Measurements from ENCODE around the gene PXDN.
"Not testable (repeated sequence)": the region's sequence is repeated elsewhere in the genome, so short reads cannot be mapped to it uniquely, and the experiment has no call there.

Gene PXDN

GRCh38 chr2:1739322-1739957 is 4.9 kb downstream of the PXDN start:
- WGBS (ENCODE audit: insufficient coverage): 95% methylated on average over 7 of the region's 9 CpGs
- Histone ChIP-seq H3K36me3 (ENCODE audit: control insufficient read depth in 4 of 4, insufficient read depth in 4 of 4, low read length in 3 of 4) (no peaks in the 10 kb centered on the region), H3K4me1 (ENCODE audit: control extremely low read depth in 1 of 4, control insufficient read depth in 4 of 4, insufficient read depth in 4 of 4, low read length in 3 of 4) (peaks cover 0 to 12% (median 10%) of the 10 kb centered on the region in 4 experiments), H3K9me3 (ENCODE audit: control extremely low read depth in 1 of 5, control insufficient read depth in 4 of 5, insufficient read depth in 2 of 5, low read depth in 1 of 5, low read length in 4 of 5) (peaks cover 0 to 14% (median 3%) of the 10 kb centered on the region in 5 experiments), H3K4me3 (ENCODE audit: control insufficient read depth in 1 of 7, extremely low read depth in 1 of 7, insufficient read depth in 4 of 7, low read depth in 2 of 7, low read length in 6 of 7) (no peak overlapping the region), H3K27ac (ENCODE audit: insufficient read depth in 1 of 2, low read depth in 1 of 2, low read length in 2 of 2, poor library complexity in 1 of 2, severe bottlenecking in 2 of 2) (no peak overlapping the region), H3K27me3 (replicated peaks in 2 of 5; ENCODE audit: control insufficient read depth in 4 of 5, insufficient read depth in 5 of 5, low read length in 4 of 5) (peaks cover 0 to 20% (median 2%) of the 10 kb centered on the region in 5 experiments)
- ChIA-PET CTCF (interaction anchor here (1.6 to 1.9 kb wide), 3 partner anchors 9 to 30 kb away, joined by 3 to 7 read pairs (median 6); no protein-coding TSS in a partner anchor), POLR2A (no interaction called here)
- DNase-seq: no peak

- Histone ChIP-seq H3K36me3 (ENCODE audit: control insufficient read depth in 4 of 4, insufficient read depth in 4 of 4, low read length in 3 of 4) (no peaks in the 10 kb centered on the region), H3K4me1 (ENCODE audit: control extremely low read depth in 1 of 4, control insufficient read depth in 4 of 4, insufficient read depth in 4 of 4, low read length in 3 of 4) (peaks cover 0 to 9% (median 9%) of the 10 kb centered on the region in 4 experiments), H3K27ac (ENCODE audit: insufficient read depth in 1 of 2, low read depth in 1 of 2, low read length in 2 of 2, poor library complexity in 1 of 2, severe bottlenecking in 2 of 2) (no peak overlapping the region), H3K4me3 (ENCODE audit: control insufficient read depth in 1 of 7, extremely low read depth in 1 of 7, insufficient read depth in 4 of 7, low read depth in 2 of 7, low read length in 6 of 7) (no peak overlapping the region), H3K9me3 (ENCODE audit: control extremely low read depth in 1 of 5, control insufficient read depth in 4 of 5, insufficient read depth in 2 of 5, low read depth in 1 of 5, low read length in 4 of 5) (peaks cover 0 to 14% (median 3%) of the 10 kb centered on the region in 5 experiments), H3K27me3 (replicated peaks in 2 of 5; ENCODE audit: control insufficient read depth in 4 of 5, insufficient read depth in 5 of 5, low read length in 4 of 5) (peaks cover 0 to 16% (median 2%) of the 10 kb centered on the region in 5 experiments)
- ChIA-PET CTCF (interaction anchor here (1.2 to 1.9 kb wide), 4 partner anchors 9 to 31 kb away, joined by 3 to 7 read pairs (median 4); no protein-coding TSS in a partner anchor), POLR2A (no interaction called here)
- 95% methylated on average over 17 of the region's 19 CpGs for WGBS (ENCODE audit: insufficient coverage)
- DNase-seq: no peak
Observed at GRCh38 chr2:1738646-1739302, 5.5 kb downstream of the PXDN start.

- no peak for DNase-seq
- ChIA-PET POLR2A (no interaction called here), CTCF (interaction anchor here (0.6 to 1.9 kb wide), 5 partner anchors 9 to 97 kb away, joined by 3 to 7 read pairs (median 4); no protein-coding TSS in a partner anchor)
- H3K27me3 ChIP-seq (replicated peaks in 2 of 5; ENCODE audit: control insufficient read depth in 4 of 5, insufficient read depth in 5 of 5, low read length in 4 of 5): peaks cover 0 to 16% (median 2%) of the 10 kb centered on the region in 5 experiments
- H3K36me3 ChIP-seq (ENCODE audit: control insufficient read depth in 4 of 4, insufficient read depth in 4 of 4, low read length in 3 of 4): no peaks in the 10 kb centered on the region
- H3K27ac ChIP-seq (ENCODE audit: insufficient read depth in 1 of 2, low read depth in 1 of 2, low read length in 2 of 2, poor library complexity in 1 of 2, severe bottlenecking in 2 of 2): no peak overlapping the region
- 87% methylated on average over 7 of the region's 7 CpGs for WGBS (ENCODE audit: insufficient coverage)
- H3K4me1 ChIP-seq (ENCODE audit: control extremely low read depth in 1 of 4, control insufficient read depth in 4 of 4, insufficient read depth in 4 of 4, low read length in 3 of 4): peaks cover 0 to 9% (median 7%) of the 10 kb centered on the region in 4 experiments
- no peak overlapping the region for H3K4me3 ChIP-seq (ENCODE audit: control insufficient read depth in 1 of 7, extremely low read depth in 1 of 7, insufficient read depth in 4 of 7, low read depth in 2 of 7, low read length in 6 of 7)
- H3K9me3 ChIP-seq (ENCODE audit: control extremely low read depth in 1 of 5, control insufficient read depth in 4 of 5, insufficient read depth in 2 of 5, low read depth in 1 of 5, low read length in 4 of 5): peaks cover 0 to 14% (median 3%) of the 10 kb centered on the region in 5 experiments
Observed at GRCh38 chr2:1738163-1738562, 6.2 kb downstream of the PXDN start.

DNA sequence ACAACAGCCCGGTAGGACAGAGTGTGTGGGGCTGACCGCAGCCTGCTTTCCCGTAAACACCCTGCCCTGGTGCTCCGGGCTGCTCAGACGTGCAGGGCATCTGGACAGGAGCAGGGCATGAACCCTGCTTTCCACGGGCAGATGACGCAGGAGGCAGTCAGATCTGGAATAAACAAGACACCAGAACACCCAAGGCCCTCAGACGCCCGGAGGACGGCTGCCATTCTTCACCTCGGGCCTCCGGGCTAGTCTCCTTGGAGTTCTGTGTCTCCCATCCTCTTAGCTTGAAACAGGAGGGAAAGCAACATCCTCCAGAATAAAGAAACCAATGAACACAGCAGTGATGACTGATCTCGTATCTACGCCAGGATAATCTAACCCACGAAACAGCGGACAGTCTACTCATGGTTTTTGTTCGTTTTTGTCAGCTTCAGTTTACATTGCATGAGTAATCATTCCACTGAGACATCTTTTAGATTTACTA is 7.3 kb downstream of the PXDN start:
- no peak overlapping the region for H3K27ac ChIP-seq (ENCODE audit: insufficient read depth in 1 of 2, low read depth in 1 of 2, low read length in 2 of 2, poor library complexity in 1 of 2, severe bottlenecking in 2 of 2)
- 97% methylated on average over 16 of the region's 17 CpGs for WGBS (ENCODE audit: insufficient coverage)
- ChIA-PET POLR2A (interaction anchor here (0.6 kb wide), 1 partner anchor 56 kb away, joined by 4 read pairs; no protein-coding TSS in a partner anchor), CTCF (interaction anchor here (1.8 kb wide), 1 partner anchor 14 kb away, joined by 3 read pairs; no protein-coding TSS in a partner anchor)
- no peak for DNase-seq
- peaks cover 0 to 7% (median 0%) of the 10 kb centered on the region in 5 experiments for H3K27me3 ChIP-seq (replicated peaks in 2 of 5; ENCODE audit: control insufficient read depth in 4 of 5, insufficient read depth in 5 of 5, low read length in 4 of 5)
- peaks cover 0 to 14% (median 3%) of the 10 kb centered on the region in 5 experiments for H3K9me3 ChIP-seq (ENCODE audit: control extremely low read depth in 1 of 5, control insufficient read depth in 4 of 5, insufficient read depth in 2 of 5, low read depth in 1 of 5, low read length in 4 of 5)
- no peaks in the 10 kb centered on the region for H3K4me1 ChIP-seq (ENCODE audit: control extremely low read depth in 1 of 4, control insufficient read depth in 4 of 4, insufficient read depth in 4 of 4, low read length in 3 of 4)
- H3K36me3 ChIP-seq (ENCODE audit: control insufficient read depth in 4 of 4, insufficient read depth in 4 of 4, low read length in 3 of 4): no peaks in the 10 kb centered on the region
- H3K4me3 ChIP-seq (ENCODE audit: control insufficient read depth in 1 of 7, extremely low read depth in 1 of 7, insufficient read depth in 4 of 7, low read depth in 2 of 7, low read length in 6 of 7): no peak overlapping the region

DNA sequence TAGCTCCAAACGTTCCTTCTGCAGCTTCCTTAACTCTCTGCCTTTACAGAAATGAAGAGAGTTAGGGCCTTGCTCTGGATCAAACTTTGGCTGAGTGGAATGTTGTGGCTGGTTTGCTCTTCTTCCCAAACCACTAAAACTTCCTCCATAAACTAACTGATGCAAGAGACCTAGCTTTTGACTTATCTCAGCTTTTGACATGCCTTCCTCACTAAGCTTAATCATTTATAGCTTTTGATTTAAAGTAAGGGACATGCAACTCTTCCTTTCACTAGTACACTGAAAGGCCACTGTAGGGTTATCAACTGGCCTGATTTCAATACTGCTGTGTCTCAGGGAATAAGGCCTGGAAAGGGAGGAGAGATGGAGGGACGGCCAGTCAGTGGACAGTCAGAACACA is 8.3 kb downstream of the PXDN start:
- Histone ChIP-seq H3K27me3 (replicated peaks in 2 of 5; ENCODE audit: control insufficient read depth in 4 of 5, insufficient read depth in 5 of 5, low read length in 4 of 5) (peaks cover 0 to 3% (median 0%) of the 10 kb centered on the region in 5 experiments), H3K4me3 (ENCODE audit: control insufficient read depth in 1 of 7, extremely low read depth in 1 of 7, insufficient read depth in 4 of 7, low read depth in 2 of 7, low read length in 6 of 7) (no peak overlapping the region), H3K36me3 (ENCODE audit: control insufficient read depth in 4 of 4, insufficient read depth in 4 of 4, low read length in 3 of 4) (no peaks in the 10 kb centered on the region), H3K9me3 (ENCODE audit: control extremely low read depth in 1 of 5, control insufficient read depth in 4 of 5, insufficient read depth in 2 of 5, low read depth in 1 of 5, low read length in 4 of 5) (peaks cover 0 to 14% (median 3%) of the 10 kb centered on the region in 5 experiments), H3K27ac (ENCODE audit: insufficient read depth in 1 of 2, low read depth in 1 of 2, low read length in 2 of 2, poor library complexity in 1 of 2, severe bottlenecking in 2 of 2) (no peak overlapping the region), H3K4me1 (ENCODE audit: control extremely low read depth in 1 of 4, control insufficient read depth in 4 of 4, insufficient read depth in 4 of 4, low read length in 3 of 4) (no peaks in the 10 kb centered on the region)
- ChIA-PET CTCF (interaction anchor here (1.8 kb wide), 1 partner anchor 15 kb away, joined by 3 read pairs; no protein-coding TSS in a partner anchor), POLR2A (no interaction called here)
- 88% methylated on average over 1 of the region's 2 CpGs for WGBS (ENCODE audit: insufficient coverage)
- no peak for DNase-seq

- peaks cover 0 to 14% (median 3%) of the 10 kb centered on the region in 5 experiments for H3K9me3 ChIP-seq (ENCODE audit: control extremely low read depth in 1 of 5, control insufficient read depth in 4 of 5, insufficient read depth in 2 of 5, low read depth in 1 of 5, low read length in 4 of 5)
- H3K4me1 ChIP-seq (ENCODE audit: control extremely low read depth in 1 of 4, control insufficient read depth in 4 of 4, insufficient read depth in 4 of 4, low read length in 3 of 4); H3K36me3 ChIP-seq (ENCODE audit: control insufficient read depth in 4 of 4, insufficient read depth in 4 of 4, low read length in 3 of 4); DNase-seq; POLR2A ChIA-PET; H3K27ac ChIP-seq (ENCODE audit: insufficient read depth in 1 of 2, low read depth in 1 of 2, low read length in 2 of 2, poor library complexity in 1 of 2, severe bottlenecking in 2 of 2); H3K27me3 ChIP-seq (replicated peaks in 2 of 5; ENCODE audit: control insufficient read depth in 4 of 5, insufficient read depth in 5 of 5, low read length in 4 of 5); H3K4me3 ChIP-seq (ENCODE audit: control insufficient read depth in 1 of 7, extremely low read depth in 1 of 7, insufficient read depth in 4 of 7, low read depth in 2 of 7, low read length in 6 of 7): not testable (repeated sequence)
- CTCF ChIA-PET: interaction anchor here (1.2 kb wide), 1 partner anchor 18 kb away, joined by 7 read pairs; no protein-coding TSS in a partner anchor
- WGBS (ENCODE audit: insufficient coverage): 97% methylated on average over 5 of the region's 19 CpGs
Observed at GRCh38 chr2:1733298-1733697, 11.0 kb downstream of the PXDN start.

Measured in common myeloid progenitor, CD34-positive (primary cell).